ENCODE measurements around the gene NOL9. TPM values are rescaled to one million over a fixed set of nuclear protein-coding genes. Genes with fewer than 3 reads are reported as not detected.

NOL9 gene
- total and polyA plus RNA-seq, 2 donors (not counting 3 experiments of a cell fraction or from before 2014, with no cell fraction given), result 14.1 to 42.9 TPM

DNA sequence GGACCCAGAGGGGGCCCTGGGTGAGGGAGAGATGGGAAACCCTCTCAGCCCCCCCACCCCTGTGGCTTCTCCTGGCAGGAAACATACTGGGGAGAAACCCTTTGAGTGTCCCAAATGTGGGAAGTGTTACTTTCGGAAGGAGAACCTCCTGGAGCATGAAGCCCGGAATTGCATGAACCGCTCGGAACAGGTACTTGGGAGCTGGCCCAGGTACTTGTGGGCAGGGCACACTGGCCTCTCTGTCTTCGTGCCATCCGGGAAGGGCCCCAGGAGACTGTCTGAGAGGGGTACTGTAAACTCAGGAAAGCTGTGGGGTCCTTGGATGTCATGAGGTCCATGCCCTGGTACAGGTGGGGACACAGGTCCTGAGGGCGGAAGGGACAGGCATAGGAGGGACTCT lies 31.5 kb upstream of the NOL9 start:
- no peak for FAIRE-seq
- Histone ChIP-seq H3K36me3 (ENCODE audit: control insufficient read depth in 2 of 2, extremely low read depth in 1 of 2, insufficient read depth in 2 of 2, low read length in 2 of 2) (peaks cover 0 to 14% of the 10 kb centered on the region in 2 experiments), H3K27ac (ENCODE audit: insufficient read depth, low read depth, low read length) (no peak overlapping the region), H3K9ac (replicated peaks; ENCODE audit: extremely low read depth, insufficient read depth, low read length) (no peak overlapping the region), H3K9me3 (replicated peaks; ENCODE audit: control insufficient read depth, insufficient read depth, low read length) (no peaks in the 10 kb centered on the region), H3K4me3 (replicated peaks in 1 of 3; ENCODE audit: insufficient read depth in 1 of 3, low read depth in 1 of 3, low read length in 3 of 3) (no peak overlapping the region), H3K4me2 (ENCODE audit: insufficient read depth, low read length) (no peak overlapping the region), H2AFZ (ENCODE audit: low read depth, low read length) (no peak overlapping the region), H3K27me3 (ENCODE audit: control insufficient read depth in 2 of 2, insufficient read depth in 2 of 2, low read length in 2 of 2) (no peaks in the 10 kb centered on the region), H4K20me1 (replicated peaks; ENCODE audit: control insufficient read depth, extremely low read depth, insufficient read depth, low read length) (no peaks in the 10 kb centered on the region), H3K4me1 (ENCODE audit: control insufficient read depth, extremely low read depth, insufficient read depth, low read length) (peaks cover 4% of the 10 kb centered on the region), H3K9me1 (replicated peaks; ENCODE audit: control insufficient read depth, extremely low read depth, insufficient read depth, low read length) (no peaks in the 10 kb centered on the region), H3K79me2 (ENCODE audit: control insufficient read depth, insufficient read depth, low read length) (peaks cover 5% of the 10 kb centered on the region)
- intact Hi-C loops (cut with micrococcal nuclease) (no loop called here), dilution Hi-C loops (cut with MboI; ENCODE audit: extremely low pct_ligation_motif_present, low sequenced_read_pairs) (no loop called here)
- TF ChIP-seq POLR2AphosphoS5 (IDR thresholded peaks at IDR 0.05; ENCODE audit: insufficient read depth, low read depth, low read length) (no peak), JUN (IDR thresholded peaks at IDR 0.05; ENCODE audit: borderline replicate concordance, insufficient read depth, insufficient read length, low read depth) (no peak), EZH2 (IDR thresholded peaks at IDR 0.05; ENCODE audit: borderline replicate concordance, low read depth, low read length, severe bottlenecking) (no peak), POLR2A (IDR thresholded peaks at IDR 0.05; ENCODE audit: low read depth, low read length) (no peak), MYC (IDR thresholded peaks at IDR 0.05; ENCODE audit: low read depth, low read length) (no peak), GATA2 (IDR thresholded peaks at IDR 0.05; ENCODE audit: insufficient read depth, insufficient read length, low read depth, low read length) (no peak), FOS (IDR thresholded peaks at IDR 0.05; ENCODE audit: borderline replicate concordance, insufficient read depth, low read length) (no peak)
- TF ChIP-seq, protein P1, sequence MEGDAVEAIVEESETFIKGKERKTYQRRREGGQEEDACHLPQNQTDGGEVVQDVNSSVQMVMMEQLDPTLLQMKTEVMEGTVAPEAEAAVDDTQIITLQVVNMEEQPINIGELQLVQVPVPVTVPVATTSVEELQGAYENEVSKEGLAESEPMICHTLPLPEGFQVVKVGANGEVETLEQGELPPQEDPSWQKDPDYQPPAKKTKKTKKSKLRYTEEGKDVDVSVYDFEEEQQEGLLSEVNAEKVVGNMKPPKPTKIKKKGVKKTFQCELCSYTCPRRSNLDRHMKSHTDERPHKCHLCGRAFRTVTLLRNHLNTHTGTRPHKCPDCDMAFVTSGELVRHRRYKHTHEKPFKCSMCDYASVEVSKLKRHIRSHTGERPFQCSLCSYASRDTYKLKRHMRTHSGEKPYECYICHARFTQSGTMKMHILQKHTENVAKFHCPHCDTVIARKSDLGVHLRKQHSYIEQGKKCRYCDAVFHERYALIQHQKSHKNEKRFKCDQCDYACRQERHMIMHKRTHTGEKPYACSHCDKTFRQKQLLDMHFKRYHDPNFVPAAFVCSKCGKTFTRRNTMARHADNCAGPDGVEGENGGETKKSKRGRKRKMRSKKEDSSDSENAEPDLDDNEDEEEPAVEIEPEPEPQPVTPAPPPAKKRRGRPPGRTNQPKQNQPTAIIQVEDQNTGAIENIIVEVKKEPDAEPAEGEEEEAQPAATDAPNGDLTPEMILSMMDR (IDR thresholded peaks at IDR 0.05; ENCODE audit: extremely low read depth in 1 of 2, insufficient read depth in 1 of 2, low read depth in 1 of 2, low read length in 2 of 2), result no peak
- TF ChIP-seq, protein P2, sequence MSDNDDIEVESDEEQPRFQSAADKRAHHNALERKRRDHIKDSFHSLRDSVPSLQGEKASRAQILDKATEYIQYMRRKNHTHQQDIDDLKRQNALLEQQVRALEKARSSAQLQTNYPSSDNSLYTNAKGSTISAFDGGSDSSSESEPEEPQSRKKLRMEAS (IDR thresholded peaks at IDR 0.05; ENCODE audit: insufficient read depth, insufficient read length), result no peak
- no peak for DNase-seq (ENCODE audit: low read depth, low spot score)
- CTCF ChIA-PET, result no interaction called here
- POLR2A ChIA-PET, result no interaction called here
- BruUV-seq (replicated peaks), result no TSS peak

Data from endothelial cell of umbilical vein (primary cell).